ENCODE data around the gene NUDT3. TPM values are rescaled to one million over a fixed set of nuclear protein-coding genes. Genes with fewer than 3 reads are reported as not detected.

Gene NUDT3
- polyA plus RNA-seq, 3 donors, result 9.3 to 33.3 (median 10.9) TPM

DNA sequence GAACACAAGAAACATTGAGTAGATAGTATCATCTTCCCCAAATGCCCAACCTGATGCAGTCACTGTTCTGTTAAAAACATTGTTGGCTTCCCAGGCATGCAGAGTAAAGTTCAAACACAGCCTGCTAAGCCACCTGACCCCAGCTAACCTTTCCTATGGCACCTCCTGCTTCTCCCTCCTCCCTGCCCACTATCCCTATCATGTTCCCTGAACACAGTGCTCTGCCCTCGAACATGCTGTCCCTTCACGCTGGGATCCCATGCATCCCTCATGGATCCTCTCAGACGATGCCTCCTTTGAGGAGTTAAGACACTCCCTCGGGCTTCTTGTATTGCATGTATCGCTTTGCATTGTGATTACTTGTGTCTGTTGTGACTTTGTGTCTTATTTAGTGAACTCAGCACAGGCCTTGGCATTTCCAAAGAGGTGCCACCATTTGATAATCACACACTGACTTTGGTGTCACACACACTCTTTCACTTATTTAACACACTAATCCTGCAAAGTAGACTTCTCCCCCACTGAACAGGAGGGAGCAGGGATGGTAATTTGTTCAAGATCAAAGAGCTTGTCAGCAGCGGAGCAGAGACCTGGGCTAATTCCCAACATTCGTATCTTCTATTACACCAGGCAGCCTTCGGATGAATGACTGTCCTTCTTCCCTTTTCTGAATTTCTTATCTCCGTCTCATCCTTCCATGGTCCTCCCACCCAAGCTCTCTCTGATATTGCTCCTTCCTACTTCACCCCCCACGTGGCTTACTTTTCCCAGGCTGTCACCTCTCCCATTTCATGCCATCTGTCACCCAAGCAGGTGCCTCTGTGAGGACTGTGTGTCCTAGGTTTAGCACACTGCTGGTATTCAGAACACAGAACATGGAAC lies 115.3 kb downstream of the NUDT3 start:
- H3K9me3 Mint-ChIP-seq, result peaks cover 0 to 2% (median 0%) of the 10 kb centered on the region in 7 donors
- peaks cover 2 to 40% of the 10 kb centered on the region in 2 donors for H3K36me3 ChIP-seq (replicated peaks in 1 of 2; ENCODE audit: control insufficient read depth in 1 of 2, insufficient read depth in 2 of 2, low read length in 2 of 2)
- no peak overlapping the region for H3K4me3 ChIP-seq (replicated peaks in 1 of 3; ENCODE audit: low read depth in 2 of 3, low read length in 3 of 3)
- H3K4me1 ChIP-seq (ENCODE audit: control insufficient read depth in 1 of 2, insufficient read depth in 2 of 2, low read length in 2 of 2), result peaks cover 42 to 44% of the 10 kb centered on the region in 2 donors
- TF ChIP-seq, protein P1, sequence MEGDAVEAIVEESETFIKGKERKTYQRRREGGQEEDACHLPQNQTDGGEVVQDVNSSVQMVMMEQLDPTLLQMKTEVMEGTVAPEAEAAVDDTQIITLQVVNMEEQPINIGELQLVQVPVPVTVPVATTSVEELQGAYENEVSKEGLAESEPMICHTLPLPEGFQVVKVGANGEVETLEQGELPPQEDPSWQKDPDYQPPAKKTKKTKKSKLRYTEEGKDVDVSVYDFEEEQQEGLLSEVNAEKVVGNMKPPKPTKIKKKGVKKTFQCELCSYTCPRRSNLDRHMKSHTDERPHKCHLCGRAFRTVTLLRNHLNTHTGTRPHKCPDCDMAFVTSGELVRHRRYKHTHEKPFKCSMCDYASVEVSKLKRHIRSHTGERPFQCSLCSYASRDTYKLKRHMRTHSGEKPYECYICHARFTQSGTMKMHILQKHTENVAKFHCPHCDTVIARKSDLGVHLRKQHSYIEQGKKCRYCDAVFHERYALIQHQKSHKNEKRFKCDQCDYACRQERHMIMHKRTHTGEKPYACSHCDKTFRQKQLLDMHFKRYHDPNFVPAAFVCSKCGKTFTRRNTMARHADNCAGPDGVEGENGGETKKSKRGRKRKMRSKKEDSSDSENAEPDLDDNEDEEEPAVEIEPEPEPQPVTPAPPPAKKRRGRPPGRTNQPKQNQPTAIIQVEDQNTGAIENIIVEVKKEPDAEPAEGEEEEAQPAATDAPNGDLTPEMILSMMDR (IDR thresholded peaks at IDR 0.05), result no peak
- no peaks in the 10 kb centered on the region for H4K20me1 ChIP-seq (ENCODE audit: insufficient read depth, low read length)
- no peak overlapping the region for H3K27ac ChIP-seq (ENCODE audit: low read depth in 1 of 2, low read length in 2 of 2)
- 98% methylated on average over 5 of the region's 10 CpGs for WGBS (ENCODE audit: insufficient coverage)
- H3K27ac Mint-ChIP-seq, result peak overlapping the region in 3 of 7 donors; percentile 8 to 41 (median 25)
- no peaks in the 10 kb centered on the region for H3K9me3 ChIP-seq (replicated peaks in 1 of 2; ENCODE audit: control insufficient read depth in 1 of 2, insufficient read depth in 1 of 2, low read length in 2 of 2)
- H2AFZ ChIP-seq (ENCODE audit: insufficient read depth, low read depth, low read length, poor library complexity, severe bottlenecking), result no peak overlapping the region
- H3K27me3 ChIP-seq (ENCODE audit: control insufficient read depth in 2 of 2, insufficient read depth in 2 of 2, low read length in 2 of 2), result no peaks in the 10 kb centered on the region
- no peak for DNase-seq
- H3K4me1 Mint-ChIP-seq, result peaks cover 67% of the 10 kb centered on the region
- H3K9ac ChIP-seq (ENCODE audit: insufficient read depth, low read length, poor library complexity, severe bottlenecking), result no peak overlapping the region
- no peak overlapping the region for H3K4me2 ChIP-seq (replicated peaks; ENCODE audit: extremely low read depth, low read length, poor library complexity, severe bottlenecking)
- H3K36me3 Mint-ChIP-seq, result peaks cover 43 to 54% of the 10 kb centered on the region in 2 donors
- H3K4me3 Mint-ChIP-seq, result no peak overlapping the region
- intact Hi-C loops (cut with micrococcal nuclease), result no loop called here
- H3K27me3 Mint-ChIP-seq (ENCODE audit: low read depth in 3 of 3), result peaks cover 0 to 1% (median 0%) of the 10 kb centered on the region in 3 donors
- peaks cover 1% of the 10 kb centered on the region for H3K79me2 ChIP-seq (ENCODE audit: insufficient read depth, low read length)

DNA sequence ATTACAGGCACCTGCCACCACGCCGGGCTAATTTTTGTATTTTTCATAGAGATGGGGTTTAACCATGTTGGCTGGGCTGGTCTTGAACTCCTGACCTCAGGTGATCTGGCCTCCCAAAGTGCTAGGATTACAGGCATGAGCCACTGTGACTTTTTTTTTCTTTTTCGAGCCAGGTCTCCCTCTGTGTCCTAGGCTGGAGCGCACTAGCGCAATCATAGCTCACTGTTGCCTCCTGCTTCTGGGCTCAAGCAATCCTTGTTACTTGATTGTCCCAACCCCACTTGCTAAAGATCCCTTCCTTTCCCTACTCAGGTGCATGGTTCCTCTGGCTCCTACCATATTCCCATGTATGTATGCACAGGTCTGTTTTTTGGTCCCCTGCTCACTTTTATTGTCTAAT lies 116.3 kb downstream of the NUDT3 start:
- peak overlapping the region in 3 of 7 donors; percentile 8 to 36 (median 23) for H3K27ac Mint-ChIP-seq
- TF ChIP-seq, protein P1 (IDR thresholded peaks at IDR 0.05), result no peak
- Histone ChIP-seq H3K27me3 (ENCODE audit: control insufficient read depth in 2 of 2, insufficient read depth in 2 of 2, low read length in 2 of 2) (no peaks in the 10 kb centered on the region), H3K4me3 (replicated peaks in 1 of 3; ENCODE audit: low read depth in 2 of 3, low read length in 3 of 3) (no peak overlapping the region), H4K20me1 (ENCODE audit: insufficient read depth, low read length) (no peaks in the 10 kb centered on the region), H3K79me2 (ENCODE audit: insufficient read depth, low read length) (no peaks in the 10 kb centered on the region), H3K36me3 (replicated peaks in 1 of 2; ENCODE audit: control insufficient read depth in 1 of 2, insufficient read depth in 2 of 2, low read length in 2 of 2) (peaks cover 2 to 31% of the 10 kb centered on the region in 2 donors), H3K27ac (ENCODE audit: low read depth in 1 of 2, low read length in 2 of 2) (no peak overlapping the region), H2AFZ (ENCODE audit: insufficient read depth, low read depth, low read length, poor library complexity, severe bottlenecking) (no peak overlapping the region), H3K9me3 (replicated peaks in 1 of 2; ENCODE audit: control insufficient read depth in 1 of 2, insufficient read depth in 1 of 2, low read length in 2 of 2) (no peaks in the 10 kb centered on the region), H3K4me1 (ENCODE audit: control insufficient read depth in 1 of 2, insufficient read depth in 2 of 2, low read length in 2 of 2) (peaks cover 49 to 51% of the 10 kb centered on the region in 2 donors), H3K9ac (ENCODE audit: insufficient read depth, low read length, poor library complexity, severe bottlenecking) (no peak overlapping the region), H3K4me2 (replicated peaks; ENCODE audit: extremely low read depth, low read length, poor library complexity, severe bottlenecking) (no peak overlapping the region)
- 96% methylated on average over 5 of the region's 5 CpGs for WGBS (ENCODE audit: insufficient coverage)
- no peak for DNase-seq
- H3K27me3 Mint-ChIP-seq (ENCODE audit: low read depth in 3 of 3), result peaks cover 0 to 1% (median 0%) of the 10 kb centered on the region in 3 donors
- intact Hi-C loops (cut with micrococcal nuclease), result no loop called here
- H3K9me3 Mint-ChIP-seq, result peaks cover 0 to 2% (median 0%) of the 10 kb centered on the region in 7 donors
- no peak overlapping the region for H3K4me3 Mint-ChIP-seq
- H3K4me1 Mint-ChIP-seq, result peaks cover 63% of the 10 kb centered on the region
- peaks cover 35 to 44% of the 10 kb centered on the region in 2 donors for H3K36me3 Mint-ChIP-seq
